Heart left ventricle (tissue), 13 donors: Measurements from ENCODE around the gene F5.

Experiments used
- POLR2A ChIP-seq, 2 donors: fragments of 450-650 bp; IDR thresholded peaks; one replicate each; pipeline ENCODE4 v1.6.1; 2017; ENCODE audit warnings: antibody characterized with exemption in 2 of 2, mild to moderate bottlenecking in 2 of 2, moderate library complexity in 2 of 2
- TF ChIP-seq, protein P1 (sequence below), 12 donors: fragments of 200-600 bp; sonication (generic) in 4 of 12; IDR thresholded peaks; one replicate each; pipeline versions ENCODE4 v1.5.0 to v1.8.0; 2018 to 2022; ENCODE audit warnings: antibody characterized with exemption in 12 of 12, mild to moderate bottlenecking in 5 of 12
- donor health status: ischemic (EF 13 %, LVEDD 7.1; RV severe dilation, severe dysfunction).
- donor health status: DM: no; HTN: yes; CAD: no.
- donor health status: DM: no; HTN: no; CAD: no.
- donor health status: ischemic (EF 25% LVEDD 6.9; RV normal size, moderate dysfunction).
- donor health status: ischemic (EF 25% LVEDD 5.7; RV mildly dilated, moderate dysfunction).
- donor health status: ischemic (EF 35%, LVEDD 5.7; RV mildly dilated, moderate dysfunction).
- donor health status: nonischemic (EF 11% LVEDD 7.7; RV severe dilation, severe dysfunction).
- donor health status: DM: yes; HTN: yes; CAD: no.
- donor health status: PGD.
- donor health status: ischemic (EF 29% LVEDD 5.4; RV normal size, mild dysfunction).
- donor health status: nonischemic (EF 23%, LVEDD 6.1; RV moderate dilation, normal function).

DNA sequence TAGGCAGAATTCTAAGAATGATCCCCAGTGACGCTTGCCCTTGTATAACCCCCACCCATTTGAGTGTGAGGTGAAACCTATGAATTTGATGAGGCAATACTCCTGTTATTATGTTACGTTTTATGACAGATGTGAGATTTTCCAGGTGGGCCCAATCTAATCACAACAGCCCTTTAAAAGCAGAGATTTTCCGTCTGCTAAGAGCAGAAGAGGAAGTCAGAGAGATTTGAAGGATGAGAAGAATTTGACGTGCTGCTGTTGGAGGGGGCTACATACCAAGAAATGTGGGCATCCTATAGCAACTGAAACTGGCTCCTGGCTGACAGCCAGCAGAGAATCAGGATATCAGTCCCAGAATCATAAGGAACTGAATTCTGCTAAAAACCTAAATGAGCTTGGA, 98.1 kb downstream of the F5 start:
- TF ChIP-seq, protein P1, sequence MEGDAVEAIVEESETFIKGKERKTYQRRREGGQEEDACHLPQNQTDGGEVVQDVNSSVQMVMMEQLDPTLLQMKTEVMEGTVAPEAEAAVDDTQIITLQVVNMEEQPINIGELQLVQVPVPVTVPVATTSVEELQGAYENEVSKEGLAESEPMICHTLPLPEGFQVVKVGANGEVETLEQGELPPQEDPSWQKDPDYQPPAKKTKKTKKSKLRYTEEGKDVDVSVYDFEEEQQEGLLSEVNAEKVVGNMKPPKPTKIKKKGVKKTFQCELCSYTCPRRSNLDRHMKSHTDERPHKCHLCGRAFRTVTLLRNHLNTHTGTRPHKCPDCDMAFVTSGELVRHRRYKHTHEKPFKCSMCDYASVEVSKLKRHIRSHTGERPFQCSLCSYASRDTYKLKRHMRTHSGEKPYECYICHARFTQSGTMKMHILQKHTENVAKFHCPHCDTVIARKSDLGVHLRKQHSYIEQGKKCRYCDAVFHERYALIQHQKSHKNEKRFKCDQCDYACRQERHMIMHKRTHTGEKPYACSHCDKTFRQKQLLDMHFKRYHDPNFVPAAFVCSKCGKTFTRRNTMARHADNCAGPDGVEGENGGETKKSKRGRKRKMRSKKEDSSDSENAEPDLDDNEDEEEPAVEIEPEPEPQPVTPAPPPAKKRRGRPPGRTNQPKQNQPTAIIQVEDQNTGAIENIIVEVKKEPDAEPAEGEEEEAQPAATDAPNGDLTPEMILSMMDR (IDR thresholded peaks at IDR 0.05) = no peak
- TF ChIP-seq POLR2A (IDR thresholded peaks at IDR 0.05) = no peak
